Epithelial cell of prostate (primary cell): ENCODE data around the gene KCNQ2.
"Not testable (repeated sequence)": the region's sequence is repeated elsewhere in the genome, so short reads cannot be mapped to it uniquely, and the experiment has no call there.

Experiments
- DNase-seq: peaks from one replicate; pipeline ENCODE4 v3.0.0-alpha.2; 2011; ENCODE audit warnings: low read depth, low spot score
- H3K27ac ChIP-seq: fragments of 450-650 bp; 2 replicates; pipeline ENCODE4 v1.5.1; 2017; ENCODE audit warnings: mild to moderate bottlenecking

Gene KCNQ2

GRCh38 chr20:63397155-63397843, 75.2 kb downstream of the KCNQ2 start:
- H3K27ac ChIP-seq: no peak overlapping the region
- DNase-seq: no peak

- DNase-seq: no peak
- H3K27ac ChIP-seq: no peak overlapping the region
Measured at GRCh38 chr20:63396300-63396699, 76.2 kb downstream of the KCNQ2 start.

- H3K27ac ChIP-seq: no peak overlapping the region
- no peak for DNase-seq
Measured at GRCh38 chr20:63395723-63396122, 76.7 kb downstream of the KCNQ2 start.

- no peak for DNase-seq
Measured at GRCh38 chr20:63394920-63395455, 77.5 kb downstream of the KCNQ2 start.

GRCh38 chr20:63394069-63394919, 78.2 kb downstream of the KCNQ2 start:
- H3K27ac ChIP-seq: no peak overlapping the region
- DNase-seq: no peak

More at GRCh38 chr20:63394920-63395455, 77.5 kb downstream of the KCNQ2 start:
- no peak overlapping the region for H3K27ac ChIP-seq

GRCh38 chr20:63393566-63393965, 78.9 kb downstream of the KCNQ2 start:
- no peak overlapping the region for H3K27ac ChIP-seq
- DNase-seq: no peak

- no peak for DNase-seq
- no peak overlapping the region for H3K27ac ChIP-seq
Measured at GRCh38 chr20:63392465-63393365, 79.7 kb downstream of the KCNQ2 start.

GRCh38 chr20:63387917-63388316, 84.5 kb downstream of the KCNQ2 start:
- H3K27ac ChIP-seq: no peak overlapping the region

GRCh38 chr20:63387393-63387792, 85.1 kb downstream of the KCNQ2 start:
- no peak overlapping the region for H3K27ac ChIP-seq
- no peak for DNase-seq

More at GRCh38 chr20:63387917-63388316, 84.5 kb downstream of the KCNQ2 start:
- no peak for DNase-seq

- no peak overlapping the region for H3K27ac ChIP-seq
- no peak for DNase-seq
Measured at GRCh38 chr20:63386491-63386890, 86.0 kb downstream of the KCNQ2 start.

GRCh38 chr20:63385819-63386218, 86.6 kb downstream of the KCNQ2 start:
- no peak overlapping the region for H3K27ac ChIP-seq
- no peak for DNase-seq

GRCh38 chr20:63384336-63384735, 88.1 kb downstream of the KCNQ2 start:
- H3K27ac ChIP-seq: no peak overlapping the region
- DNase-seq: no peak

GRCh38 chr20:63383556-63383955, 88.9 kb downstream of the KCNQ2 start:
- DNase-seq: no peak
- no peak overlapping the region for H3K27ac ChIP-seq

- H3K27ac ChIP-seq: no peak overlapping the region
- no peak for DNase-seq
Measured at GRCh38 chr20:63382551-63383300, 89.7 kb downstream of the KCNQ2 start.

- no peak for DNase-seq
- H3K27ac ChIP-seq: no peak overlapping the region
Measured at GRCh38 chr20:63381781-63382431, 90.5 kb downstream of the KCNQ2 start.

GRCh38 chr20:63380346-63380870, 92.0 kb downstream of the KCNQ2 start:
- DNase-seq: no peak
- H3K27ac ChIP-seq: no peak overlapping the region

- DNase-seq, H3K27ac ChIP-seq: not testable (repeated sequence)
Measured at GRCh38 chr20:63379872-63380271, 92.6 kb downstream of the KCNQ2 start.

- no peak for DNase-seq
- no peak overlapping the region for H3K27ac ChIP-seq
Measured at GRCh38 chr20:63379296-63379695, 93.2 kb downstream of the KCNQ2 start.

- DNase-seq: no peak
Measured at GRCh38 chr20:63378626-63379025, 93.8 kb downstream of the KCNQ2 start.

More at GRCh38 chr20:63378626-63379025, 93.8 kb downstream of the KCNQ2 start:
- no peak overlapping the region for H3K27ac ChIP-seq
